HG03196 (cell line): ENCODE data around the gene PRRG1.
"Not testable (repeated sequence)": the region's sequence is repeated elsewhere in the genome, so short reads cannot be mapped to it uniquely, and the experiment has no call there.

ENCODE experiments used
- ATAC-seq: cut with Tn5 transposase; IDR thresholded peaks from one replicate; pipeline ENCODE4 v1.9.1; 2021; ENCODE audit not compliant: unreplicated experiment

The PRRG1 gene

GRCh38 chrX:37378404-37378803, 29.2 kb downstream of the PRRG1 start:
- ATAC-seq = no peak

GRCh38 chrX:37378830-37379229, 29.7 kb downstream of the PRRG1 start:
- ATAC-seq = no peak

- no peak for ATAC-seq
Measured at GRCh38 chrX:37380256-37380655, 31.1 kb downstream of the PRRG1 start.

- ATAC-seq = no peak
Measured at GRCh38 chrX:37380924-37381323, 31.8 kb downstream of the PRRG1 start.

GRCh38 chrX:37383313-37383712, 34.1 kb downstream of the PRRG1 start:
- ATAC-seq = no peak

GRCh38 chrX:37388413-37388812, 39.2 kb downstream of the PRRG1 start:
- ATAC-seq = no peak

GRCh38 chrX:37405956-37406355, 56.8 kb downstream of the PRRG1 start:
- ATAC-seq = no peak

GRCh38 chrX:37407736-37408135, 58.6 kb downstream of the PRRG1 start:
- ATAC-seq = no peak

GRCh38 chrX:37409278-37409677, 60.1 kb downstream of the PRRG1 start:
- ATAC-seq = no peak

GRCh38 chrX:37420185-37420584, 71.0 kb downstream of the PRRG1 start:
- no peak for ATAC-seq

- ATAC-seq = no peak
Measured at GRCh38 chrX:37420756-37421155, 71.6 kb downstream of the PRRG1 start.

GRCh38 chrX:37424000-37424429, 74.9 kb downstream of the PRRG1 start:
- no peak for ATAC-seq

- no peak for ATAC-seq
Measured at GRCh38 chrX:37425370-37425769, 76.2 kb downstream of the PRRG1 start.

GRCh38 chrX:37428962-37429361, 79.8 kb downstream of the PRRG1 start:
- not testable (repeated sequence) for ATAC-seq

- no peak for ATAC-seq
Measured at GRCh38 chrX:37434362-37434761, 85.2 kb downstream of the PRRG1 start.

- ATAC-seq = no peak
Measured at GRCh38 chrX:37437160-37437559, 88.0 kb downstream of the PRRG1 start.

- no peak for ATAC-seq
Measured at GRCh38 chrX:37441377-37441776, 92.2 kb downstream of the PRRG1 start.

- ATAC-seq = no peak
Measured at GRCh38 chrX:37445182-37445581, 96.0 kb downstream of the PRRG1 start.

- no peak for ATAC-seq
Measured at GRCh38 chrX:37453821-37454220, 104.7 kb downstream of the PRRG1 start.

- ATAC-seq = no peak
Measured at GRCh38 chrX:37454537-37455285, 105.5 kb downstream of the PRRG1 start.

- ATAC-seq = no peak
Measured at GRCh38 chrX:37455381-37455780, 106.2 kb downstream of the PRRG1 start.

GRCh38 chrX:37460285-37460684, 111.1 kb downstream of the PRRG1 start:
- not testable (repeated sequence) for ATAC-seq

- ATAC-seq = no peak
Measured at GRCh38 chrX:37462346-37462745, 113.2 kb downstream of the PRRG1 start.
